WTC11 (cell line): ENCODE data around the gene COL4A2. TPM values are rescaled to one million over a fixed set of nuclear protein-coding genes. Genes with fewer than 3 reads are reported as not detected.

ENCODE experiments used
- ATAC-seq: fragments of 200-7000 bp; cut with Tn5 transposase; 2 replicates; pipeline ENCODE4 v1.10.0; 2021; ENCODE audit warnings: mild to moderate bottlenecking, moderate library complexity
- CTCF ChIA-PET: fragments of 300-600 bp; sonication (Branson Sonifier 250); formaldehyde crosslinking; loops from one replicate; lab custom pipeline; 2021; ENCODE audit warnings: antibody characterized with exemption; lab: Charles Lee
- POLR2A ChIA-PET: fragments of 350-600 bp; sonication (Branson Sonifier 250); formaldehyde crosslinking; loops from one replicate; lab custom pipeline; 2021; ENCODE audit warnings: antibody characterized with exemption; lab: Charles Lee
- DNase-seq: peaks from one replicate; pipeline ENCODE4 v3.0.0; 2021; ENCODE audit warnings: low spot score
- H3K27ac Mint-ChIP-seq: 2 replicates; pipeline ENCODE4 v1.8.0; 2021; ENCODE audit warnings: mixed read lengths
- H3K27me3 Mint-ChIP-seq: 2 replicates; pipeline ENCODE4 v1.8.0; 2021; ENCODE audit warnings: low read depth, mild to moderate bottlenecking, moderate library complexity, mixed read lengths
- H3K36me3 Mint-ChIP-seq: 2 replicates; pipeline ENCODE4 v1.8.0; 2021; ENCODE audit warnings: mixed read lengths
- H3K4me1 Mint-ChIP-seq: 2 replicates; pipeline ENCODE4 v1.8.0; 2022; ENCODE audit warnings: mixed read lengths
- H3K4me3 Mint-ChIP-seq: 2 replicates; pipeline ENCODE4 v1.8.0; 2021; ENCODE audit warnings: mild to moderate bottlenecking, moderate library complexity, mixed read lengths
- H3K9me3 Mint-ChIP-seq: 2 replicates; pipeline ENCODE4 v1.8.0; 2021; ENCODE audit warnings: mixed read lengths
- ATF2 ChIP-seq: sonication (generic); formaldehyde crosslinking; IDR thresholded peaks from 2 replicates; pipeline ENCODE4 v1.8.1; 2022; ENCODE audit warnings: low read depth, missing genetic modification reagents, borderline replicate concordance
- CTCF ChIP-seq: fragments of 200-600 bp; IDR thresholded peaks from 2 replicates; pipeline ENCODE4 v1.8.0; 2022; ENCODE audit warnings: antibody characterized with exemption
- ETV6 ChIP-seq: sonication (generic); formaldehyde crosslinking; IDR thresholded peaks from 2 replicates; pipeline ENCODE4 v1.8.1; 2022; ENCODE audit warnings: mild to moderate bottlenecking, missing genetic modification reagents
- NFATC4 ChIP-seq: fragments of 250-450 bp; sonication (Bioruptor Pico); IDR thresholded peaks from 2 replicates; pipeline ENCODE4 v1.9.0; 2021; ENCODE audit warnings: mild to moderate bottlenecking
- NFE2L1 ChIP-seq: sonication (generic); formaldehyde crosslinking; IDR thresholded peaks from 2 replicates; pipeline ENCODE4 v1.8.1; 2023; ENCODE audit warnings: missing genetic modification reagents
- NR2C2 ChIP-seq: sonication (generic); formaldehyde crosslinking; IDR thresholded peaks from 2 replicates; pipeline ENCODE4 v1.8.0; 2022; ENCODE audit warnings: mild to moderate bottlenecking, missing genetic modification reagents
- OVOL2 ChIP-seq: fragments of 250-450 bp; sonication (Bioruptor Pico); IDR thresholded peaks from 2 replicates; pipeline ENCODE4 v1.9.0; 2021; ENCODE audit warnings: mild to moderate bottlenecking, borderline replicate concordance
- PREB ChIP-seq: sonication (generic); formaldehyde crosslinking; IDR thresholded peaks from 2 replicates; pipeline ENCODE4 v1.8.1; 2022; ENCODE audit warnings: mild to moderate bottlenecking, missing genetic modification reagents, moderate library complexity, borderline replicate concordance
- PRRX2 ChIP-seq: fragments of 250-450 bp; sonication (Bioruptor Pico); IDR thresholded peaks from 2 replicates; pipeline ENCODE4 v1.8.0; 2021; ENCODE audit warnings: mild to moderate bottlenecking
- SOX15 ChIP-seq: fragments of 250-450 bp; sonication (Bioruptor Pico); IDR thresholded peaks from 2 replicates; pipeline ENCODE4 v1.9.0; 2021; ENCODE audit warnings: mild to moderate bottlenecking
- TEAD1 ChIP-seq: sonication (generic); formaldehyde crosslinking; IDR thresholded peaks from 2 replicates; pipeline ENCODE4 v1.8.0; 2022; ENCODE audit warnings: mild to moderate bottlenecking, missing genetic modification reagents
- USF2 ChIP-seq: sonication (generic); formaldehyde crosslinking; IDR thresholded peaks from 2 replicates; pipeline ENCODE4 v1.8.1; 2023; ENCODE audit warnings: mild to moderate bottlenecking, missing genetic modification reagents, moderate library complexity
- ZNF219 ChIP-seq: sonication (generic); formaldehyde crosslinking; IDR thresholded peaks from 2 replicates; pipeline ENCODE4 v1.8.0; 2023; ENCODE audit warnings: missing genetic modification reagents, mild to moderate bottlenecking, borderline replicate concordance
- ZNF317 ChIP-seq: sonication (generic); formaldehyde crosslinking; IDR thresholded peaks from 2 replicates; pipeline ENCODE4 v1.8.1; 2023; ENCODE audit warnings: low read depth, mild to moderate bottlenecking, moderate library complexity, missing genetic modification reagents, borderline replicate concordance
- ZNF512 ChIP-seq: sonication (generic); formaldehyde crosslinking; IDR thresholded peaks from 2 replicates; pipeline ENCODE4 v1.8.1; 2022; ENCODE audit warnings: missing genetic modification reagents, borderline replicate concordance
- ZNF532 ChIP-seq: fragments of 250-450 bp; sonication (Bioruptor Pico); IDR thresholded peaks from 2 replicates; pipeline ENCODE4 v1.9.0; 2021; ENCODE audit warnings: mild to moderate bottlenecking, borderline replicate concordance
- total RNA-seq: library from RNA; stranded (reverse); gene quantifications from 3 replicates; pipeline ENCODE4 v1.2.3, GENCODE V29; 2021

Gene COL4A2
- total RNA-seq, 1 experiment from 2014 or later = 109 TPM

GRCh38 chr13:110282316-110282841 lies 24.7 kb upstream of the COL4A2 start (continued):
- TF ChIP-seq CTCF (no peak), NR2C2 (no peak), OVOL2 (no peak)

- POLR2A ChIA-PET = no interaction called here
- Mint-ChIP-seq H3K4me1 (no peaks in the 10 kb centered on the region), H3K9me3 (no peaks in the 10 kb centered on the region), H3K27ac (no peak overlapping the region), H3K36me3 (no peaks in the 10 kb centered on the region; the same call in 1 of the 2 replicates), H3K27me3 (no peaks in the 10 kb centered on the region), H3K4me3 (no peak overlapping the region)
- no peak for DNase-seq
- CTCF ChIA-PET = interaction anchor here (1.3 kb wide), 1 partner anchor 9 kb away, joined by 4 read pairs; no protein-coding TSS in a partner anchor
- TF ChIP-seq ZNF219 (CRISPR knock-in tag) (no peak), ZNF512 (CRISPR knock-in tag) (no peak), TEAD1 (CRISPR knock-in tag) (no peak), PRRX2 (CRISPR knock-in tag) (no peak), ATF2 (CRISPR knock-in tag) (no peak), USF2 (CRISPR knock-in tag) (no peak), SOX15 (CRISPR knock-in tag) (no peak), NFE2L1 (CRISPR knock-in tag) (no peak), ZNF317 (no peak), NFATC4 (CRISPR knock-in tag) (no peak), PREB (CRISPR knock-in tag) (no peak), ZNF532 (CRISPR knock-in tag) (no peak), ETV6 (no peak)
- ATAC-seq = no peak
These were observed 23.2 kb upstream of the COL4A2 start for GRCh38 chr13:110283736-110284517.
